GM18909 (cell line): ENCODE data around the gene EWSR1.
"Not testable (repeated sequence)": the region's sequence is repeated elsewhere in the genome, so short reads cannot be mapped to it uniquely, and the experiment has no call there.

Source experiments
- ATAC-seq: cut with Tn5 transposase; IDR thresholded peaks from one replicate; pipeline ENCODE4 v1.9.1; 2021; ENCODE audit warnings: mild to moderate bottlenecking; ENCODE audit not compliant: unreplicated experiment, poor library complexity

Gene EWSR1

DNA sequence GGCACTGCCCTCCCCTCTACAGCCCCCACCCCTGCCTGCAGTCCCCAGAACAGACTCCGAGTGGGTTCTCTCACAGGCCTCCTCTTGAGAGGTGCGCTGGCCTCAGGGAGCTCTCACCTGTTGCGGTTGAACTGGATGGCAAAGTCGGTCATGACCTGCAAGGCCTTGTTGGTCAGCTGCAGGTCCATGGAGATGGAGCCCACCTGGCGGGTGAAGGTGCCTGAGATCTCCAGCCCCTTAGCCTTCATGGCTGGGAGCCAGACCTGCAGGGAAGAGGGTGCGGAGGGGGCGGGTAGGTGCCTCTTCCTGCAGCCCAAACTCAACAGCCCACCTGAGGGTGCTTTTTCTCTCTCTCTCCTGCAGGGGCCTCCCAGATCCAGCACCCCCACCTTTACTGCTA is 66.1 kb downstream of the EWSR1 start:
- no peak for ATAC-seq

DNA sequence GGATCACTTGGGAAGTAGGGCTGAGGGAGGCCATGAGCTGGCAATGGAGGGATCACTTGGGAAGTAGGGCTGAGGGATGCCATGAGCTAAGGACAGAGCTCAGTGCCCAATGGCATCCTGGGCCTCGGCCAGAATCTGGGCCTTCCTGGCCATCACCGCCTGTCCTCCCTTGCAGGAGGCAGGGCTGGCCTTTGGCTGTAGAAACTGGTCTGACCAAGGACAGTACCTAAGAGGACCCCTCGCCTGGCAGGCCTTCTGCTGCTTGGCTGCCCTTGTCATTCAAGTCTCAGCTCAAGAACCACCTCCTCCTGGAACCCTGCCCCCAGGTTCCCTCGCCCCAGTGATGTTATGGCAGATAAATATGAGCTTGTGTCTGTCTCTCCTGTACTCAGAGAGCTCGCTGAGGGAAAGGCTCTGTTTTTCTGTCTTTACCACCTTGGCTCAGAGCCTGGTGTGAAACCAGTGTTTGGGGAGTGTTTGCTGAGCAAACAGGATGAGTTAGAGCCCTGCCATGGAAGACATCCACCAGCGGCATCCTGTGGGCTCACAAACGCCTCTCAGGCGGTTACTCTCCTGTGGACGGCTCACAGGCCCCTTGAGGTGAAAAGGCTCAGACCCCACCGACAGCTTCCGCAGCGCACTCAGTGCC is 66.8 kb downstream of the EWSR1 start:
- no peak for ATAC-seq

DNA sequence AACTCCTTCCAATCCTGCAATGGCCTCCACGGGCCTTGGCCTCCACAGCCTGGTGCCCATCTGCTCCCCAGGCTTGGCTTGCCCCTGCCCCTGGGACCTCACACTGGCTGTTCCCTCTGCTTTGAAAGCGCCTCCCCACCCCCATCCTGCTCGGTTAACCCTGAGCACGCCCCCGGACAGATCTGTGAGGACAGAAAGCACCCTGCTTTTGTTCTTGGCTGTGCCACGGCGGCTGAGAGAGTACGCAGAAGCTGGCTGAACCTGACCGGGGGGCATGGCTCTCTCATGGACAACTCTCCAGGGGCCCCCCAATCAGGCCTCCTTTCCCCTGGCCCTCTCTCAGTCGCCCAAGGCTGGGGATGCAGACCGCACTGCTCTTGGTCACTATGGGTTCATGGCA is 67.6 kb downstream of the EWSR1 start:
- no peak for ATAC-seq

DNA sequence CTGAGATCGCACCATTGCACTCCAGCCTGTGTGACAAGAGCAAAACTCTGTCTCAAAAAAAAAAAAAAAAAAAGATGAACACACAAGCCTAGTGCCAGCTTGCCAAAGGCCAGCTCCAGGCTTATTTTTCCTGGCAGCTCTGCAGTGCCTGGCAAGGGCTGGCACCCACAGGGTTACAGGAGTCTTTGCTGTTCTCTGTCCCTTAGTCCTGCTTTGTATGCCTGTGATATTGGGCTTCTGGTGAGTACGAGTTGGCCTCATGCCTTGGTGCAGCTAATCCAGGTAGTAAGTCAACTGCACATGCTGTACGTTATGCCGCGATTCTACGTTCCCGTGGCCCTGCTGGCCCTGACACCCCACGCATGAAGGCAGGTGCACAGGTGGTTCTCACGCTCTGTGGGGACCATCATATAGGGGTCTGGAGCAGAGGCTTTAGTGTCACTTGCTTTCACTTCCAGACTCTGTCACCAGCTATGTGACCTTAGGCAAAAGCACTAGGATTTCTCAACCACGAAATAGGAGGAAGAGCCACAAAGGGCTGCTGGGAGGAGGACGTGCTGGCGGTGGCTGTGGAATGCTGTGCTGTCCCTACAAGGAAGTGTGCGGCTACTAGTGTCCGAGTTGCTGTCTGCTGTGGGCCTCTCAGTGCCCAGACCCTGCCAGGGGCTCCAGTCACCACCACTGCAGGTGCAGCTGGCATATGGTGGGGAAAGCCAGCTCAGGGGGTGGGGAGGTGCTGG is 68.9 kb downstream of the EWSR1 start:
- no peak for ATAC-seq

DNA sequence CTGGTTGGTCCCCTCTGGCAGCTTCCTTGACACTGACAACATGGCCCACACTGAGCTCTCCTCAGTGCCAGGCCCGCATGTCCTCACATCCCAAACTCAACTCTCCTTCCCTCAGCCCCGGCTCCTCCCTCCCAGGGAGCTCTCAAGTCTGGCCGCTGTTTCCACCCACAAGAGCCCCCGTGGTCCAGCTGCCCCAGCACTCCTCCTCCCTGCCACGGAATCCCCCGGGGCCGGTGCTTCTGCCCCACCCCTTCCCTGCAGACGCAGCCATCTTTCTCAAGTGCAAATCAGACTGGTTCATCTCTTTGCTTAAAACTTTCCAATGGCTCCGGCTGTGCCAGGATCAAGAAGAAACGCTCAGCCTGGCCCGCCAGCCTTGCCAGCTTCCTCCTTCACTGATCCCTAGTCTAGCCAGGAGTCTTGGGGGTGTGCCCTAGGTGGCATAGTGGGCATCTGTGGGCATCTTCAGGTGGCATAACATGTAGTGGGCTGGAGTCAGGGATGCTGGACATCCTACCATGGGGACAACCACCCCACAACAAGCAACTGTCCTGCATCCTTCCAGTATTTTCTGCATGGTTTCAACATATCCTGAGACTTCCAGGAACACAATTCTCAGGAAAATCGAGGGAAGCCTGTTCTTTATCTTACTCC is 69.7 kb downstream of the EWSR1 start:
- no peak for ATAC-seq

DNA sequence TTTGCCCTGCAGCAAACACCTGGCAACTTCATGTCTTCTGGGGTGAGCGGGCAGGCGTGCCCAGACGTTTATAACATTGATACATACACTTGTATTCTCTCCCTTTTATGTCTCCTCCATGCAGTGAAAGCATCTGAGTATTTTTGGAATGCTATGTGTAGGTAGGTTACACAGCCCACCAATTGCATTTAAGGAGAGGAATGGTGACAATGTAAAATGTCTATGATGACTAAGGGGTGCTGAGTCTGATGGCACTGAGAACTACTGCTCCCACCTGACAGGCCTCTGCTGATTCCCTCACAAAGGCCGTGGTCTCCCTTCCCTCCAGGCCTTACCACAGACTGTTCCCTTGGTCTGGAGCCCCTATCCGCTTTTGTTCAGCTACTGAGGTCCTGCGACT is 70.3 kb downstream of the EWSR1 start:
- ATAC-seq, result no peak

DNA sequence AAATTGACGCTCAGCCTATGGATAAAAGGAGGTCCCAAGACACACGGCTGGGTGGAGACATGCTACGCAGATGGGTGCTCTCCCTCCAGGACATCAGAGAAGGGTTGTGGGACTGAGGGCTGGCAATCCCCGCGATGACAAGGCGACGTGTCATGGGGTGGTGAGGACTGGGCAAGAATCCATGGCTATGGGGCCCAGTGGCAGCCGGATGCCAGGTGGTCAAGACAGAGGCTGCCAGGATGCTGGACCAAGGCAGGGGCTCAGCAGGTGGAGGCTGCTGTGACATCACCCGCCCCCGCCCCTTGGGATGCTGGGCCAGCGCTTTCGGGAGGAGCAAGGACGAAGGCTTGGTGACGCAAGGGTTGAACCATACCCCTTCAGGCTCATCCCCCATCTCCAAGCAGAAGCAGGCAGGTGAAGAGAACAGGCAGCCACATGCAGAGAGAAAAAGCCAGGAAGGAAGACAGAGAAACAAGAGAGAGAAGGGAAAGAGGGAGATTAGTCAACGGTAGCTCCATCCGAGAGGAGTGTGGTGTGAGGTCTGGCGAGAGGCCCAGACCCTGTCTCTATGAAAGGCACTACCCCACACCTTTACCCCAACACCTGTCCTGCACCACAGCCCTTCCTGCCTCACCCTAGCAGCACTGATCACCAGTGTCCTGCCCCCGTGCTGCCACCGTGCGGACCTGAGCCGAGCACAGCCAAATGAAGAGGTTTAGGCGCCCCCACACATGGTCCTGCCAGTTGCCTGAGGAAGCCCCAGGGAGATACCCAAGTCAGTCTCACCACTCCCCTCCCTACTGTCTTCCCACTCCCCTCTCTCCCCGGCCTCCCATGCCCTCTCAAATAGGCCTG is 71.5 kb downstream of the EWSR1 start:
- no peak for ATAC-seq

DNA sequence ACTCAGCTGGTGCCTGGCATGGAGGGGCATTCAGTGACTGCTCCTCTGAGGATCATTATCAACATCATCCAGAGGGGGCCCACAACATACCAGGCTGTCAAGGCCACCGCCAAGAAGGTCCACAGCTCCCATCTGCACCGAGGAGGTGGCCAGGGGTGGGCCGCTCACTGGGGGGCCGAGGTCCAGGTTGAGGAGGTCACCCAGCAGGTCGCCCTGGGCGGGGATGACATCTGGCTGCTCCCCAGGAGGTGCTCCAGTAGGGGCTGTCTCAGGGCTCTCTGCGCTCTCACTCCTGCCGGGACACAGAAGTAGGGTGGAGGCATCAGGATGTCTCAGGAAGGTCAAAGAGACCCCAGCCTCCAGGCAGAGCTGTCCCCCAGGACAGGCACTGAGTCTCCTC is 72.5 kb downstream of the EWSR1 start:
- ATAC-seq, result no peak

DNA sequence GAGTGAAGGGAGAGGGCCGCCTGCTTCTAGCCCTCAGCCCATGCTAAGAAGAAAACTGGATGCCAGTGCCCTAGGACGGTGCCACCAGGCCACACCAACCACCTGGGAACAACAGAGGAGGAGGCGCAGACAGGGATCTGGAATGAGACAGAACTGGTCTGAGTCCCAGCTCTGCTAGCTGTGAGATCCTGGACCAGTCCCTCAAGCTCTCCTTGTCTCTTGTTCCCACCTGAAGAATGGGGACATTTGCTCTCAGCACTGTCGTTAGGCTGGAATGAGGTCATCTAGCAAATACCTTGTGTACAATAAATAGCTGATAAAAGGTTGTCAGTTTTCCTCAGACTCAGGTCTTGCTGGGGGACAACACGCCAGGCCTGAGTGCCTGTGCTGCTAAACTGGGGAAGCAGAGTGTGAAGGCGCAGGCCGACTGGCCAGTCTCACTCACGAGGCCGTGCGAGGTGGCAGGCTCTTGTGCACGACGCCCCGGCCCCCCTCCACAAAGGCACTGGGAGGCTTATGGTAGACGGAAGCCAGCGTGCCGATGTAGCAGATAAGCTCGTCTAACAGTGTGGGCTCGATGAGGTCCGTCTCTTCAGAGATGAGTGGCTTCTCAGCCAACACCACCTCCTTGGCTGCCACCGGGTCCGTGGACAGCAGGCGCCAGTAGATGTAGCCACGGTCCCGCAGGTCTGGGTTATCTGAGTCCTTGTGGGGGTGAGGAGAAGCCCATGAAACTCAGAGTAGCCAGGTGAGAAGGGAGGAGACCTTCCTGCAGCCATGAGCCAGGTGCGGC is 73.2 kb downstream of the EWSR1 start:
- no peak for ATAC-seq

DNA sequence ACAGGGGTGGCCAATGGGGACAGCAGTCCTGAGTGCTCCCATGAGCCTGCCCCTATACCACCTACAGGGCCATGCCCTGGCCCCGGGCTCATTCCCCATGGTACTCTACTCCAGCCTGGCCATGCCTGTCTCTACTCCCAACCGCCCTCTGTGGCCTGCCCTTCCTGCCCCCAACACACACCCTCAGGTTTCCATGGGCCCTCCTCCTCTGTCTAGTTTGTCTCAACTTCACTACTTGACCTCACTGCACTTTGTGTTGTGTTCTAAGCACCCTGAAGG is 73.7 kb downstream of the EWSR1 start:
- ATAC-seq, result no peak

DNA sequence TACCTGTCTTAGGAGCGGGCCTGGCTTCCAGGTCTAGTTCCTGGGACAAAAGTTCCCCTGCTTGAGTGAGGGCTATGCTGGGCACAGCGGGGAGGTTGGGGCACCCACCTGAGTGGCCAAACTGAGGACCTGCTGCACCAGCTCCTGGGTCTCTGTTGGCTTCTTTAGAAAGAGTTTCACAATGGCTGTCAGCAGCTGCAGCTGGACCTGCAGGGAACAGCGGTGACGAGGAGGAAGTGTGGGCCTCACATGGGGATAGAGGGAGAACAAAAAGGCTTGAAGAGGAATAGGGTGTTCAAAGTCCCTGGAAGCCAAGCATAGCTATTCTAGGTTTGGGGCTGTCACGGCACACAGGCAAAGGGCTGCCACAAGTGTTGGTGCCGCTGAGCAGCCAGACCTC is 74.1 kb downstream of the EWSR1 start:
- ATAC-seq, result no peak

DNA sequence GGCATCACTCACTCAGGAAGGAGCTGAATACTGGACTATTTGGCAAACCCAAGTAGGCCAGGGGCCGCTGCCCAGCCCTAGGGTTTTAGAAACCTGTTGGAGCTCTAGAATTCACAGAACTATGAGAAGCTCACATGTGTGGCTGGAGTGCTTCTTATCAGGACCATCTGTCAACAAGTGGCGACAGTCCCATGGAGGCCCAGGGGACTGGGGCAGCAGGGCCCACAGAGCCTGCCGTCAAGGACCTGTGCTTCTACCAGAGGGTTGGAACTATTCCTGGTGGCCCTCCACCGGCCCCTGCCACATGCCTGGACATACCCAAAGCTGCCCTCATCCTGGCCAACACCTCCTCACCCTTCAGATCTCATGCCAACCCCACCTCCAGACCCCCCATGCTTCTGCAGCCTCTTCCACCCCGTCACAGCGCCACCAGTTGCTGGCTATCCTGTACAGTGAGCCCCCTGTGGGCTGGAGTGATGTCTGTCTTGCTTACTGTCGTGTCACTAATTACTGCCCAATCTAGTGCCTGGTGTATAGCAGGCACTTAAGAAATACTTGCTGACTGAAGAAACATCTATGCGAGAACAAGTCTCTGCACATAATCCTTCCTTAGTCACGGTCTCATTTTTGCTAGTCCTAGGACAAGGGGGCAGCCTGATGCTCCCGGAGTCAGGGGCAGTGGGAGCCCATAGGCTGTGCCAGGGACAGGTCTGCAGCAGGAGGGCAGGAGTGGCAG is 74.7 kb downstream of the EWSR1 start:
- ATAC-seq, result no peak

DNA sequence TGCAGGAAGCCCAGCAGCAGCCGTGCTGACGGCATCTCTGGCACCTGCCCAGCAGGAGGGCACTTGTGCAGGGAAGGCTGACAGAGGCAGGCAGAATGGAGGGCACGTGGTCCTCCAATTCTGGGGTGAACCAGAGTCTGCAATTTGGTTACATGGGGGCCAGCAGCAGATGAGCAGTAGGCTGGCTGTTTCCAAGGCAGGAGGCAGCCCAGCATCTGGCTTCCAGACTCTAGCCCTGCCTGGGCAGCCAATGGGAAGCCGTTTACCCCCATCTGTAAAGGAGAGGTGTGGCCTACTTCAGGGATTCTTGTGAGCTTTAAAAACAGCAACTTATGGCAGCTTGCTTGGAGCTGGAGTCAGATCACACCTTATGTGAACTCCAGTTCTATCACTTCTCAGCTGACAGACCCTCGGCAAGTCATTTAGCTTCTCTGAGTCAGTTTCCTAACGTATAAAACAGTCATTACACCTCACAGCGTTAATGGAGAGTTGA is 75.3 kb downstream of the EWSR1 start:
- no peak for ATAC-seq

DNA sequence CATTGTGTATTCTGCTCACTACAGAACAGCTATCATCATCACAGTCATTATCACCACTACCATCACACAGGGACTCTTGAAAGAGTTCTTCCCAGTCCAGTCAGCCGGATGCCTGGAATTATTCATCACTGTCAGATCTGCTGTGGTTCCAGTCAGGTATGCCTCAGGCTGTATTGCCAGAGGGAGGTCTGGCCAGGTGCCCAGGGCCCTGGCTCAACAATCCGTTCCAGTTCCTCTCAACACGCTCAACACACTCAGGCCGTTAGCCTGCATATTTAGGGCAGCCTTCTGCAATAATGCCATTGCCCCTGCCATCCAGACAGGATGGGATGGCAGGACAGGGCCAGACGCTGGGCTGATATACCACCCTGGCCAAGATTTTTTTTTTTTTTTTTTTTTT is 76.1 kb downstream of the EWSR1 start:
- no peak for ATAC-seq

DNA sequence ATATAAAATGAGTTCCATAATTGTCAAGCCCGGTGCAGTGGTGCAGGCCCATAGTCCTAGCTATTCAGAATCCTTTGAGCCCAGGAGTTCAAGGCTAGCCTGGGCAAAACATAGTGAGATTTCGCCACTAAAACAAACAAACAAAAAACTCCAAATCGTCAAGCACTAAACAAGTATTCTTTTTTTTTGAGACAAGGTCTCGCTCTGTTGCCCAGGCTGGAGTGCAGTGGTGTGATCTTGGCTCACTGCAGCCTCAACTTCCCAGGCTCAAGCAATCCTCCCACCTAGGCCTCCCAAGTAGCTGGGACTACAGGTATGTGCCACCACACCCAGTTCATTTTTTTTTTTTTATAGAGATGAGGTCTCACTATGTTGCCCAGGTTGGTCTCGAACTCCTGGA is 76.8 kb downstream of the EWSR1 start:
- not testable (repeated sequence) for ATAC-seq

DNA sequence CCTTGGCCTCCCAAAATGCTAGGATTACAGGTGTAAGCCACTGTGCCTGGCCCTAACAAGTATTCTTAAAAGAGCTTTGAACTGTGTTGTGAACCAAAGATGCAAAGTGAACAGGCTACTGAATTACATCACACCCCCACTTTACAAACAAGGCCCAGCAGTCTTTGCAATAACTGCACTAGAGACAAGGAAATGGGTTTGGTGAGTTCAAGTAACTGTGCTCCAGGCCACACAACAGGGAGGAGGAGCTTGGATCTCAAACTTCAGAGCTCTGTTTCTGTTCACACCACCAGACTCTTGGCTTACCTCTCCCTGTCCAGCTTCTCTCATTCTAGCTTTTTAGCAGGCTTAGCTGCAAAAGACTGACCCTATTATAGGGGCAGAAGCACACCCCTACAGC is 77.9 kb downstream of the EWSR1 start:
- no peak for ATAC-seq

DNA sequence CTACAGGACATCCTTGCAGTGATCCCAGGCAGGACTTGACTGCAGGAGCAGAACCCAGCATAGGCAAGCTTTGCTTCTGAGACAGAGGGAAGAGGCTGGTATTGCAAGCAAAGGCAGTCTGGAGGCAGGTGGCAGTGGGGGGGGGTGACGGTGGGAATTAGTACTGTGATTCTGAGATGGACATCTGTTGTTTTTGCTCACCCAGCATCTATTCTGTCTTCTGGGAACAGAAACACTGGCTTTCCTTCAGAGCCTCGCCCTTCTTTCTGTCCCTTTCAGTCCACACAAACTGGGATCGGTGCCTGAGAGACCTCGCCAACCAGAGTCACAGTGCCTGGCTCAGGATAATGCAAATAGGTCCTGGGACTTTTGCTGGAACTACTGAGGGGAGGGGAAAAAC is 78.6 kb downstream of the EWSR1 start:
- ATAC-seq, result no peak

DNA sequence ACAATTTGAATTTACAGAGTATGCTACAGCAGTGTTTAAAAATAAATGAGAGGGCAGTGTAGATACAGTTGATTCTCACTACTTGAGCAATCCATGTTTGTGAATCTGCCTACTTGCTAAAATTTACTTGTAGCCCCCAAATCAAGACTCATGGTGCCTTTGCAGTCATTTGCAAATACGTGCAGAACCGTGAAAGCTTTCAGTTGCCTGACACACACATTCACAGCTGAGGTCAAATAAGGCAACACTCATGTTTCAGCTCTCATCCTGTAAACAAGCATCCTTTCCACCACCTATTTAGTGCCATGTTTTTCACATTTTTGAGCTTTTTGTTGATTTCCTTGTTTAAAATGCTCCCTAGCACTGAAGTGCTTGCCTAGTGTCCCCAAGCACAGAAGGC is 80.0 kb downstream of the EWSR1 start:
- ATAC-seq, result no peak

DNA sequence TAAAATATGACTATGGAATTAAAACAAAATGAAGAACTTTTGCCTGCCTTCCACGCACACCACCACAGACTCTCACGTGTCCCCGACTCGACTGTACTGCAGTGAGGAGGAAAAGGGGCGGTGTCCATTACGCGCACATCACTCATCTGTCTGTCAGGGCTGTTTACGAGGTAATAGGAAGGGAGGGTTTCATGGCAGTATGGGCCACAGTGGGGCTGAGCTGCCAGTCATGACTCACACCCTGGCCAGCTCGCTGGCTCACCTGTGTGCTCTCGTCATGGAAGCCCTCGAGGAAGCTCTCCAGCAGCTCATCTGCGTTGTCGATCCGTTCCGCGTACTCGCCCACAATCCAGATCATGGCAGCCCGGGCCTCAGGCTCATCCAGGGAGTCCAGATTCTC is 80.9 kb downstream of the EWSR1 start:
- ATAC-seq, result no peak
